Hematopoietic multipotent progenitor cell treated with erythropoietin and hydrocortisone succinate and interleukin-3 and kit ligand, for 4 days (in vitro differentiated cells): ENCODE data around the gene VPS39.

ENCODE experiments used
- DNase-seq: peaks from one replicate; pipeline ENCODE4 v3.0.0-alpha.2; 2015

The VPS39 gene

DNA sequence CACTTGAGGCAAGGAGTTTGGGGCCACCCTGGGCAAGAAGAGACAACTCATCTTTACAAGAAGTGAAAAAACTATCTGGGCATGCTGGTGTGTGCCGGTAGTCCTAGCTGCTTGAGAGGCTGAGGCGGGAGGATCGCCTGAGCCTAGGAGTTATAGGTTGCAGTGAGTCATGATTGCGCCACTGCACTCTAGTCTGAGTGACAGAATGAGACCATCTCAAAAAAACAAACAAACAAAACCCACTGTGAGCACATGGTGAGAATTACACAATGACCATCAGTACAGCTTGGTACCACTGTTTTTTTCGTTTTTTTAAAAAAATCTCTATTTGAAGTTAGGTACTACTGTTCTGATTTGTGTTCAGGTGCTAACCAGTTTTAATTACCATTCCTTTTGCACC is 13.6 kb downstream of the VPS39 start:
- peak; percentile 28 for DNase-seq

- DNase-seq = no peak
Measured at GRCh38 chr15:42193383-42193782, 14.7 kb downstream of the VPS39 start.

DNA sequence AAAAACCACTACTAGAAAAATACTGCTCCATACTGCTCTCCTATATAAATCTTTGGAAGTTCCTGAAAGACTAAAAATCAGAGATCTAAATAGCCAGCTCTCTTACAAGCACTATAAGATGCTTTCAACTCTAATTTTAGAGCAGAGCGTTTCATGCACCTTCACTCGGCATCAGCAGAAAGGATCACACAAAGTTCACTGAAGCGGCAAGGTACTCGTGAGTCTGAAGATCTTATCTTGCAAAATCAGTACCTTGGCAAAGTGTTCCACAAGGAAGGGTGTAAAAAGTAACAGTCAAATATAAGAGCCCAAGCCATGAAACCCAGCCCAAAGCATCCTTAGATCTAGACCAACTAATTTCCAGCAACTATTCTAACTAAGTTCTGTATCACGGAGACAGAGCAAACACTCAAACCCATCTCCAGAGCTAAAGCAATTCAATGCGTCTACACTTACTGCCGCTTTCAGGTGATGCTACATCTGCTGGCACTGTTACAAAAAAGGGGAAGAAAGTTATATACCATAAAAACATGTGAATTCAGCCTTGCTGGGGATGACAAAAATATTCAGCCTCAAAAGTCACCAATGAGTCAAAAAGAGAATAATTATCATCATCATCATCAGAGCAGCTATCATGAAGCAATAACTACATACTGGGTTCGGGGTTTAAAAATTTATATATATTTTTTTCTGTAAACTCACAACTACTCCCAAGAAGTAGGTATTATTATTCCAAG is 16.3 kb downstream of the VPS39 start:
- no peak for DNase-seq

DNA sequence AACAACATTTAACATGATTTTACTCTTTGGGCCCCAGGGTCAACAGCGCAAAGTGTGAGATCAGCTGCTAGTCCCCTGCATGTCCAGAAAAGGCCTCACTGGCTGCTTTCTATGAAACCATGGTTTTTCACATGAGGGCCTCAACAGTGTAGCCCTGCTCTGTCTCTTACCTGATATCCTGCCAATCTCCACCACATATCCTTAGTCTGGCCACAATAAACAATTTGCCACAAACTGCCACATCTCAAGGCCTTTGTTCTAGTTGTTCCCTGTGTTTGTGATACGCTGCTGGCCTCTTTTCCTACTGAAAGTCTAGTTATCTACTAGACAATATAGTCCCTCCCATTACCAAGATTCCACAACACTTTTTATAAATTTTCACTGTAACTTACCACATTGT is 17.7 kb downstream of the VPS39 start:
- no peak for DNase-seq

- no peak for DNase-seq
Measured at GRCh38 chr15:42185801-42186200, 22.3 kb downstream of the VPS39 start.

- no peak for DNase-seq
Measured at GRCh38 chr15:42184736-42185135, 23.4 kb downstream of the VPS39 start.

GRCh38 chr15:42184296-42184695 is 23.8 kb downstream of the VPS39 start:
- no peak for DNase-seq

DNA sequence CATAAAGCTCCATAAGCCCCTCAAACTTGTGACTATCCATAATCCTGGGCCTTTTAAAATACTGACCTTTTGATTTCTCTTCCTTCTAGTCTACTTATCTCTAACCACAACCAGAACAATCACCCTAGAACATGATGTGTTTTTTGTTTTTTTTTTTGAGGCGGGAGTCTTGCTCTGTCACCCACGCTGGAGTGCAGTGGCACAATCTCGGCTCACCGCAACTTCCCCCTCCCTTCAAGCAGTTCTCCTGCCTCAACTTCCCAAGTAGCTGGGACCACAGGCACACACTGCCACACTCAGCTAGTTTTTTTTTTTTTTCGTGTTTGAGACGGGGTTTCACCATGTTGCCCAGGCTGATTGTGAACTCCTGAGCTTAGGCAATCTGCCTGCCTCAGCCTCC is 25.1 kb downstream of the VPS39 start:
- DNase-seq = peak; percentile 25

DNA sequence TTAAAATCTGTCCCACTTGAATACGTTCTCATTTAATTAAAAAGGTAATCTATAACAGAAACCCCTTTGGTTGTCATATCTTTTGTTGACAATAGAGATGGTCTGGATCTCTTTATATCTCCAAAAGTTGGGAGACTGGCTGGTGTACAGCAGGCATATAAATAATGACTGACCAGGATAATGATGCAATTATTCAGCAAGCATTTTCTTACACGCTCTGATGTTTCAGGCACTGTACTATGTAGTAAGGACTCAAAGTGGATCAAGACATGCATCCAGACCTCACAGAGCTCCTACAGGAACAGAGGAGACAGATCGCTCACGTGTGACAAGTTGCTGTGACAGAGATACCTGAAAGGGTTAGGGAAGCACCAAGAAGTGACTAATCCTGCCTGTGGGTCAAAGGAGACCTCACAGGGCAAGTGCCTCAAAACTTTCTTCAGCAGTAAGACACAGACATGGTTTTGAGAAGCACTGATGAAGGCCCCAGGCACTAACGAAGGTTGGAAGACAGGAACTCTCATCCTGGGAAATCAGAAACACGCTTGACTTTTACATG is 25.7 kb downstream of the VPS39 start:
- no peak for DNase-seq

- DNase-seq = no peak
Measured at GRCh38 chr15:42178056-42178455, 30.0 kb downstream of the VPS39 start.

GRCh38 chr15:42175671-42176070 is 32.4 kb downstream of the VPS39 start:
- no peak for DNase-seq

DNA sequence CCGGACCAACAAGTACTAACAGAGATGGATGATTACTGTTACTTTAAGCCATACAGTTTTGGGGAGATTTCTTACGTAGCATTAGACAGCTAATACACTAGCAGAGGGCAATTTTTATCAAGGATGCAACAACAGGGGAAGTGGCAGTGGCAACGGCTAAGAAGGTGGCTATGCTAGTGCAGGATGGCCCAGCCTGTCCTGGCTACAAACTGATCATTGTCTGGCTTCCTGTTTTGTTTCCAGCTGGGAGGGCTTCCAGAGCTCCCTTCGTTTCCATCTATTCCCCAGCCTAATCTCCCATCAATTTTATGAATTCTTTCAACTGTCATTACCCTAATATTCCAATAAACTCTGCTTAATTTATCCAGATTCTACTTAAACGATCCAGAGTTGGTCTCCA is 35.6 kb downstream of the VPS39 start:
- no peak for DNase-seq

GRCh38 chr15:42171795-42172194 is 36.3 kb downstream of the VPS39 start:
- DNase-seq = no peak

- no peak for DNase-seq
Measured at GRCh38 chr15:42171122-42171521, 37.0 kb downstream of the VPS39 start.

GRCh38 chr15:42166225-42166940 is 41.7 kb downstream of the VPS39 start:
- DNase-seq = no peak

DNA sequence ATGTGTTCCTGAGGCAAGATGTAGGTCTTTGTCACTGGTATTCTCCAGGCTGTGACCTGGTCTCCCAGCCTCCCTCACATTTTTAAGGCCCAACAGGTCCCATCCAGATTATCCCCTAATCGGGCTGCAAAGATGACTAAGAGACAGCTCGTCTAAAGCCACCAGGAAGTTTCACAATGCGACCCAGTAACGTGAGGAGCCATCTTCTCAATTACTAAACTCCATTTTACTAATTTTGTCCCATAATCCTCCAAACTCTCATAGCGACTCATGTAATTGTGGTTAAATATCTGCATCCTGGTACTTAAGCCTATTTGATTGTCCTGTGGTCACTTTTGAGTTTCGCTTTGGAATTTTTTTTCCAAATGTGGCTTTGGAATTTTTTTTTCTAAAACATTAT is 43.0 kb downstream of the VPS39 start:
- DNase-seq = no peak

DNA sequence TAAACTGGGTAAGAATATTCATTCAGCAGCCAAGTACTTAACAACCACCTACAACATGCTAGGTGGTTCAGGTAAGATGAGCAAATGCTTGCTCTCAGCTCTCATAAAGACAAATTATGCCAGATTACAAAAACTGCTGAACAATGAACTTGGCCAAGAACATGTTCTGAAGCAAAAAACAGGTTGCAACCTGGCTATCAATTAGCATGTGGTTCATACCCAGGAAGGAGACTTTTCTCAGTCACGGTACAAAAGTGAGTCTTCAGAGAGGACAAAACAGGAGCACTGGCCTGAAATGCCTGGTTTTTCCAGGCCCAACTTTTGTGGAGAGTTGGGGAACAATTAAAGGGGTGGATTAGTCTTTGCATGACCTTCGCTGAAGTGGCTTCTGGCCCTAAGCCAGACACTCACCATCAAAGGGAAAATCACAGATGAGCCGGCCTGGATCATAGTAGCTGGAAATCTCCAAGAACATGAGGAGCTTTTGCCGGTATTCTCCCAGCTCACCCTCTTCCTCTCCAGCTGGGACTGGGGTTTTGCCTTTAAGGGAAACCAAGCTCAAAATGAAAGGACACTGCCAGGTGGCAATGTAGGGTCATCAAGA is 44.1 kb downstream of the VPS39 start:
- no peak for DNase-seq

- DNase-seq = no peak
Measured at GRCh38 chr15:42163291-42163690, 44.8 kb downstream of the VPS39 start.

DNA sequence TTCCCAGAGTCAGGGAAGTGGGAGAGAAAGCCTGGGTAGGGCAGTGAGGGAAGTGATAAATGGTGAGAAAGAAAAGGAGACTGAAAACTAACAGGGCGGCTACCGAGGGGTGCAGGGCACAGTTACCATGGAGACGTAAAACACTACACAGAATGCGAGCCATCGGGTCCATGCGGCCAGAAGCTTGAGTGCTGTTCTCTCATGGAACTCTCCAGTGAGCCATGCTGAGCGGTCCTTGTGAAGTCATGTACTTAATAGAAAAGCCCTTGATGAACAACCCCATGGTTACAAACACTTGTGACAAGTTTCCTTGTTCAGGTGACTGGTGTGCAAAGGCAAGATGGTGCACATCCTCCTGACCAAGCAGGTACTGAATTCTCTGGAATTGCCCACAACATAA is 48.0 kb downstream of the VPS39 start:
- no peak for DNase-seq

DNA sequence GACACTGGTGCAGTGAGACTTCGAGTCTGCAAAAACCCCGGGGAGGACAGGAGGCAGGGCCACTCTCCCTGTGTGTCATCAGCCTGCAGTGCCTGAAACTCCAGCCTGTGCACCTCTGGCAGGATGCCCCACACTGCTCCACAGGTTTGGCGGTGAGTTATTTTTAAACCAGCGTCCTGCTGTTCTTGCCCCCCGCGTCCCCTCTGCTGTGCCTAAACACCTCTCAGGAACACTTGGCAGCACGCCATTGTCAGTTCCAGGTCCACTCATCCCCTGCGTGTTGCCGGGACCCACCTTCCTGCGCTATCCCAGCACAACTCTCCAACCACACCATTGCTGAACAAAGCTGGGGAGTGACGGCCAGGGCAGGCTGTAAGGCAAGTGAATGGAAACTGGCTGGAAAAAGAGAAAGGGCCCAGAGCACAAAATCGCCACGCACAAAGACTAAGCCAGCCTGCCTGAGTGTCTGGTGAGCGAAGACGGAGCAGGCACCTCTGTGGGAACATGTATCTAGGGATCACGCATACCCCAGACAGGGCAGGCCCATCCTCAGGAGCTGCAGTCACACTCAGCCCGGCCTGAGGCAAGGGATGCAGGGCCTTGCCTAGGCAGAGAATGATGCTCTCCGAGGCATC is 48.6 kb downstream of the VPS39 start:
- no peak for DNase-seq

GRCh38 chr15:42158941-42159340 is 49.2 kb downstream of the VPS39 start:
- DNase-seq = no peak

- peak; percentile 65 for DNase-seq
Measured at GRCh38 chr15:42157981-42158765, 49.9 kb downstream of the VPS39 start.

DNA sequence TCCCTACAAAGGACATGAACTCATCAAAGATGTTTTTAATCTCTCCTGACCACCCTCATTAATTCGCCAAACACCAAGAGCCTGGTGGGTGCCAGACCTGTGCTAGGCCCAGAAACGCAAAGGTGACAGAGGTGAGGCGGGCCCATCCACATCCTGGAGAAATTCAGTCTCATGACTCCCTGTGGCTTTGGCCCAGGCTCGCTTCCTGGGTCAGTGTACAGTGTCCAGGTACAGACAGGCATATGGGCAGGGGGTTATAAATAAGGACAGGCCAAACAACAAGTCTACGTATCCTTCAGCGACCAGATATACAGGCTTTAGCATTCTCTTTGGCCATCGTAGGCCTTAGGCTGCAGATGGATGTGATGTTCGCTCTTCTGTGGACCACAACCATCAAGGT is 50.7 kb downstream of the VPS39 start:
- no peak for DNase-seq
